Stimulated activated CD4-positive, alpha-beta T cell treated with anti-CD3 and anti-CD28 coated beads, Interleukin-12 subunit alpha, Interleukin-12 subunit beta, amount 100 ng/mL, for 4 hours (primary cell): ENCODE results near the gene KIFC1.
A peak's percentile ranks its signal among the peaks of the same experiment; 100 is the strongest.

Experiments used
- DNase-seq: peaks from one replicate; pipeline ENCODE4 v3.0.0-alpha.2; 2020

Gene KIFC1

DNA sequence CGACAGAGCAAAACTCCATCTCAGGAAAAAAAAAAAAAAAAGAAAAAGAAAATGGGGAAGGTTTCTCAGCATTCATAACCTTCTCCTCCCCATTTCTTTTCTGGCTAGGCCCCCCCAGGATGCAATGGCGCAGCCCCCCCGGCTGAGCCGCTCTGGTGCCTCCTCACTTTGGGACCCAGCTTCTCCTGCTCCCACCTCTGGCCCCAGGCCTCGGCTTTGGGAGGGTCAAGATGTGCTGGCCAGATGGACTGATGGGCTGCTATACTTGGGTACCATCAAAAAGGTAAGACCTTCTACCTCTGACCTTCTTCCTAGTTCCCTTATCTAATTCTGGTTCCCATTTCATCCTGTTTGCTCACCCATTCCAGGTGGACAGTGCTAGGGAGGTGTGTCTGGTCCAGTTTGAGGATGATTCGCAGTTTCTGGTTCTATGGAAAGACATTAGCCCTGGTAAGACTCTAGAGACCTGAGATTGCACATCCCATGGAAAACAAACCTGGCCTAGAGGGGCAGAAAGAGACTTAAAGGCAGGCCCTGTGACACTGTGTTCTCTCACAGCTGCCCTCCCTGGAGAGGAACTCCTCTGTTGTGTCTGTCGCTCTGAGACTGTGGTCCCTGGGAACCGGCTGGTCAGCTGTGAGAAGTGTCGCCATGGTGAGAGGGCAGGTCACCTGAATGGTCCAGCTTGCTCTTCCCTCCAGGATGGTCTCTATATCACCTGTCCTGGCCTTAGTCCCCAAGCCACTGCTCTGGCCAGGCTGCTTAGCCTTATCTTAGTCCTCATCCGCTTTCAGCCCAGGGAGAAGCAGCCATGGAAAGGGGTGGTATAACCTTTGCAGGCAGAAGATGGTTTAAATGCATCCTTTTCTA is 20.8 kb downstream of the KIFC1 start:
- DNase-seq, result no peak

DNA sequence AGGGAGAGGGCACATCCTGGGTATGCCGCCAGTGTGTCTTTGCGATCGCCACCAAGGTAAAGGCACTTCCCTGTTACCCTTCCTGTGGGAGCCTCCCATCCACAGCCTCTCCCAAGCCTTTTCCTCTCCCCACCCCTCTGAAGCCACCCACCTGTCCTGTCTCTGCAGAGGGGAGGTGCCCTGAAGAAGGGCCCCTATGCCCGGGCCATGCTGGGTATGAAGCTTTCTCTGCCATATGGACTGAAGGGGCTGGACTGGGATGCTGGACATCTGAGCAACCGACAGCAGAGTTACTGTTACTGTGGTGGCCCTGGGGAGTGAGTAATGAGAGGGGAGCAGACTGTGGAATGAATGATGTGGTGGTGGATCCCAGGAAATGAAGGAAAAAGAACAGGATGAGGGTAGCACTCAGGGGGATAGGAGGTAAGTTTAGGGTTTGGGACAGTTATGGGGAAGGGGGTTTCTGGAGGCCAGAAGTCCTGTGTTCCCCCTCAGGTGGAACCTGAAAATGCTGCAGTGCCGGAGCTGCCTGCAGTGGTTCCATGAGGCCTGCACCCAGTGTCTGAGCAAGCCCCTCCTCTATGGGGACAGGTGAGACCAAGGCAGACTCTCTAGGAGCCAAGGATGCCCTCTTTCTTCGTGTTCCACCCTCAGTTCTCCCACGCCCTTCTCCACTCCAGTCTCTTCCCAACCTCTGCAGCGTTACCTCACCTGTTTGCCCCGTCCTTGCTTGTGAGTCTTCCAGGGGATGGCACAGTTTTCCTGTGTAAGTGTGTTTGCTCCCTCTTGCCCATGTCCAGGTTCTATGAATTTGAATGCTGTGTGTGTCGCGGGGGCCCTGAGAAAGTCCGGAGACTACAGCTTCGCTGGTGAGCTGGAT is 21.9 kb downstream of the KIFC1 start:
- no peak for DNase-seq

DNA sequence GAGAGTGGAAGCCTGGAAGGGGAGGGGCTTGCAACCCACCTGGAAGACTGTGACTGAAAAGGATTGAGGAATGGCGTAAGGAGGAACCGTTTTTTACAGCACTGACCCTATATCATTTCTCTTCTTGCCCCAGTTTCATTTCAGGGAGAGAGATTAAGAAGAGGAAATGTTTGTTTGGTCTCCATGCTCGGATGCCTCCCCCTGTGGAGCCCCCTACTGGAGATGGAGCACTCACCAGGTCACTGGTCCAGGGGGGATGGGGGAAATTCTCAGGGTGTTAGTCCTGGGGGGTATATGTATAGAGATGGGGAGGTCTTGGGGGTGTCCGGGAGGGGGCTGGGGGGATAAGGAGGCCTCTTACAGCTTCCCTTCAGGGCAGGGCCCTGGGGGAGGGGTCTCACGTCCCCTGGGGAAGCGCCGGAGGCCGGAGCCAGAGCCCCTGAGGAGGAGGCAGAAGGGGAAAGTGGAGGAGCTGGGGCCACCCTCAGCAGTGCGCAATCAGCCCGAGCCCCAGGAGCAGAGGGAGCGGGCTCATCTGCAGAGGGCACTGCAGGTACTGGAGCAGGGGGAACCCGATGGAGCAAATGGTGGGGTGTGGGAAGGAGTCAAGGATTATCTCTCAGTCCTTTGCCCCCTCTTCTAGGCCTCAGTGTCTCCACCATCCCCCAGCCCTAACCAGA is 23.1 kb downstream of the KIFC1 start:
- DNase-seq, result no peak

DNA sequence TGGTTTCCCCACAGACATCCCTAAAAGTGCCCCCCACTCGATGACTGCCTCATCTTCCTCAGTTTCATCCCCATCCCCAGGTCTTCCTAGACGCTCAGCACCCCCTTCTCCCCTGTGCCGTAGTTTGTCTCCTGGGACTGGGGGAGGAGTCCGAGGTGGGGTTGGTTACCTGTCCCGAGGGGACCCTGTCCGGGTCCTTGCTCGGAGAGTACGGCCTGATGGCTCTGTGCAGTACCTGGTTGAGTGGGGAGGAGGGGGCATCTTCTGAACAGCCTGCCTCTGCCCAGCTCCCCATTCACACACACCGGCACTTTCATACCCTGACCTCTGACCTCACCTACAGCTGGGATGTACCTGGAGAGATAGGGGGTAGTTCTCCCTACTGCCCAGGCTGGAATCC is 24.2 kb downstream of the KIFC1 start:
- no peak for DNase-seq

DNA sequence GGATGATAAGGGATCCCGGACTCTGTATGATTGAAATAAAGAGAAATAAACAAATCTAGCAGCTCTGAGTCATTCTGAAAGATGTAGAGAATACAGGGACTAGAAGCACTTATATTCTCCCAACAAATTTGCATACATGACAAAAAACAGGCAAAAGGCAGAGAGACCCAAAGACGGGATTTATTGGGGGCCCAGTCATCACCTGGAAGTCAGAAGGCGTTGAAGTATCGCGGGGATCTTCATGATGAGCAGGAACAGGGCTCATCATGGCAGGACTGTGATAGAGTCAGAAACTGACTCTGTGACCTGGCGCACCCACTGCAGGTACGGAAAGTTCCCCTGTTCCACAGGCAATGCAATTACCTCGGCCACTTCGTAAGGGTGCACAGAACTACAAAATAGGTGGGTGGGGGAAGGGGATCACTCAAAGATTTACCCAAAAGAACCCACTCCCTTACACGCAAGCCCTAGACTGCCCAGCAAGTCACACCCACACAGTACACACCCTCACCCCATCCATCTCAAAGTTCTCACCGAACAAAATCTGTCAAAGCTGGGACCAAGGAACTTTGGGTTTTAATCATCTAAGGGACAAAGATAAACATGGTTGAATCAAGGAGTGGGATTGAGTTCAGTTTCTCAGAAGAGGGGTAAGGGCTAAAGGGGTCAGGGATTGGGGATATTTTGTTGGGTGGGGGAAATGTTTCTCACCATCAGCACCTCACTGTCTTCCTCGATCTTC is 24.9 kb downstream of the KIFC1 start:
- no peak for DNase-seq

DNA sequence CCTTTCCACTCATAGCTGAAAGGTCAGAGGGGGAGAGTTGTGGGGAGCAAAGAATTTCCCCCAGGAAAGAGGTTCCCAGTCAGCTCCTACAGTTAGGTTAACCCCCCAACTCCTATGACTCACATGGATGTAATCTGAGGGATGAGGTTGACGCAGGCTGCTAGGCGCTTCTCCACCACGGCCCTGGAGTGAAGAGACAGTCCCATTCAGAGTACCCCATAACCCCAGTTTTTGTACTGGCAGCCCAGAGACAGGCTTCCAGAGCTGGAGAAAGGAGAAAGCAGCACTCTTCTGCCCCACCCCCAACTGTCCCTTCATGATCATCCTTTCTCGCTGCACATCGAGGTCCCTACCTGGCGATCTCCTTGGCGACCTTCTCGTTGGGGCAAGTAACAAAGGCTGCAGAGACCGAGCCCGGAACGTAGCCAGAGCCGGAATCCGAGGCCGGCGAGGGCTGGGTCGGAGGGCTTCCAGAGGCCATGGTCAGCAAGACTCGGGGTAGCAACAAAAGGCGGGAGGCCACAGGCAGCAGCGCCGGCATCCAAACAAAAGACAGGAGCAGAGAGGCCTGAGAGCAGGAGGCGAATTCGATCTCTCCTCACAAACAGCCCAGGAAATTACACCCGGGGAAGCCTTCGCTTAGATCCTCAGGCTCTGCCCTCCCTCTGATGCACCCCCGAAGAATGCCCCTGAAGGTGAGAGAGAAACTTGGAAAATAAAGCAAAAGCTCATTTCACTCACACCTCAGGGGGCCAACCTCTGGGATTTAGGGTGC is 25.7 kb downstream of the KIFC1 start:
- DNase-seq, result no peak

DNA sequence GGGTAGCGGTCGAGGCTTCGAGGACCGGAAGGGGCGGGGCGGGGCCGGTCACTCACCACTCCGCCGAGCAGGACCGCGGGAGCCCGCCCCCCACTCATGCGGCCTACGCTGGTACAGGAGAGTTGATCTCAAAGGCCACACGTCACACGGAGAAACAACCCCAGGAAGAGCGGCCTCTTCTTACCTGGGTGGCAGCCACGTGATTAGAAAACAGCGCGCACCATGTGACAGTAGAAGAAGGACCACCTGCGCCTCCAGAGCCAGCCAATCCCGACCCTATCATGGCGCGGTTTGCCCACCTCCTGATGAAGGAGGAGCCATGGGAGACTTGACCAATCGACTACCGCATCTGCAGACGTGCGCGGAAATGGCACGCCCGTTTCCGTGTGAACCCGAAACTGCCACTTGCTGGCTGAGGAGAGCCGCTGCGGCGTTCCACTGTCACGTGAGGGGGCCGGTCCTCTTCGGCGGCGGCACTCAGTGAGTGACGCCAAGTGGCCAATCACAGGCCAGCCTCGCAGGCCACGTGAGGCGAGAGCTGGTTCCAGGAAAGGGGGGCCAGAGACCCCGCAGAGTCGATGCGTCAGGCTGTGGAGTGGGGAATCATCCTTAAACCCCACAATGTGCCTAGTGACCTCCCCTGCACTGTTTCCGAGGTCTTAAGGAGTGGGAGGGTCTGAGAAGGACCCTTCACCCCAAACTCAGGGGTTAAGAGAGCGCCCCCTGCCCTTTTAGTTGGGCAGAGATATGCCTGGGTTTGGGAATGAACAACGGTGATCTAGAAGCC is 26.5 kb downstream of the KIFC1 start, which contains the start of gene CUTA:
CUTA (minus strand) TSS at position 205 of the 787 bp plus-strand sequence; CDS start at position 98, 107 bp downstream.
- peak; percentile 95 for DNase-seq

DNA sequence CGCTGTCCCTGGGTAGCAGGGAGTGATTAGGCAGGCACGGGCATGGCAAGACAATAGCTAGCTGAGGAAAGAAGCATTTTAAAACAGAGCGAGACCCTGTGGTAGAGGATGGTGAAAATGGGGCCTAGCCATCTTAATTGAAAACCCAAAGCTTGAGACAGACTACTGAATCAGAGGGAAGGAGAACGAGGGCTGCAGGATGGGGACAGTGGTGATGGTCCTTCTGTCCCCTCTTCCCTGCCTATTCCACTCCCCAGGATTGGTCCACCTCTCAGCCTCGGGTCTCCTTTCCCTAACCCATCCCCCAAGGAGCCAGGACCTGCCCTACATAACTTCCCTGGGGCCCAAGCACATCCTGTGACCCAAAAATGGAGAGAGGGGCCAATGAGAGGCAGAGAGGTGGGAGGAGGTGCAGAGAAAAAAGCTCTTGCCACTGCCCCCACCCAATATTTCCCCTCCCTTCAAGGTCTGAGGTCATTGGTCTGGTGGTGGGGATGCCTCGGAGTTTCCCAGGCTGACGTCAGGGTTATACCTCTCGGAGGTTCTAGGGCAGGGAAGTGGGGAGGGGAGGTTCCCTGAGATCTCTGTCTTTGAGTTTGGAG is 27.2 kb downstream of the KIFC1 start:
- DNase-seq, result no peak

DNA sequence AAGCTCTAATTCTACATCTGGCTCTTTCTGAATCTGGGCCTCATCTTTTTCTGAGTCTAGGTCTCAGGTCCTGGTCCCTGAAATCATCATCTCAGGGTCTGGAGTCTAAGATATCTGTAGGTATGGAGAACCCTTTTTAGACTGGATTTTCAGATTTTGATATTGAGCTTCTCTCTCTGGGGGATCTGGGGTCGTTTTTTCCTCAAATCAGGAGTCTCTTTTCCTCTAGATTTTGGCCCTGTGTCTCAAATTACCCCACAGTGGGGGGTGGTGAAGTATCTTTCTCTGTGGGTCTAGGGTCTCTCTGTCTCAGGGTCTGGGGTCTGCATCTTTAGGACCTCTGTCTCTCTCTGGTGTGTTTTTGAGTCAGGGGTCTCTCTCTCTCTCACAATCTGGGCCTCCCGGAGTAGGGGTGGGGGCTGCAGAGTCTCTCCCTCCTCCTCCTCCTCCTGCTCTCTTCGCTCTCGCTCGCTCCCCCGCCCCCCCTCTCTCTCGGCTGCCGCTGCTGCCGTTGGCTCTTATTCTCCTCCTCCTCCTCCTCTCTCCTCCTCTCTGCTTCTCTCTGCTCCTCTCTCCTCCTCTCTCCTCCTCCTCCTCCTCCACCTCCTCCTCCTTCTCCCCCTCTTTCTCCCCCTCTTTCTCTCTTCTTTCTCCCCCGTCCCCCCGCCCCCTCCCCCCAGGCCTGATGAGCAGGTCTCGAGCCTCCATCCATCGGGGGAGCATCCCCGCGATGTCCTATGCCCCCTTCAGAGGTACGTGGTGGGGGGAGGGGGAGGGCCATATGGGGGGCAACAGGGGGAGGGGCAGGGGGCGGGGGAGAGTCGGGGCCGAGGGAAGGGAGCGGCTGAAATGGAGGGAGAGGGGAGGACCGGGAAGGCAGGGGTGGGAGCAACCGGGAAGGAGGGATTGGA is 28.2 kb downstream of the KIFC1 start, which contains the start of gene SYNGAP1:
SYNGAP1 (plus strand) TSS at position 486 of the 911 bp plus-strand sequence; CDS start at position 686, 200 bp downstream.
- DNase-seq, result peak; percentile 57

DNA sequence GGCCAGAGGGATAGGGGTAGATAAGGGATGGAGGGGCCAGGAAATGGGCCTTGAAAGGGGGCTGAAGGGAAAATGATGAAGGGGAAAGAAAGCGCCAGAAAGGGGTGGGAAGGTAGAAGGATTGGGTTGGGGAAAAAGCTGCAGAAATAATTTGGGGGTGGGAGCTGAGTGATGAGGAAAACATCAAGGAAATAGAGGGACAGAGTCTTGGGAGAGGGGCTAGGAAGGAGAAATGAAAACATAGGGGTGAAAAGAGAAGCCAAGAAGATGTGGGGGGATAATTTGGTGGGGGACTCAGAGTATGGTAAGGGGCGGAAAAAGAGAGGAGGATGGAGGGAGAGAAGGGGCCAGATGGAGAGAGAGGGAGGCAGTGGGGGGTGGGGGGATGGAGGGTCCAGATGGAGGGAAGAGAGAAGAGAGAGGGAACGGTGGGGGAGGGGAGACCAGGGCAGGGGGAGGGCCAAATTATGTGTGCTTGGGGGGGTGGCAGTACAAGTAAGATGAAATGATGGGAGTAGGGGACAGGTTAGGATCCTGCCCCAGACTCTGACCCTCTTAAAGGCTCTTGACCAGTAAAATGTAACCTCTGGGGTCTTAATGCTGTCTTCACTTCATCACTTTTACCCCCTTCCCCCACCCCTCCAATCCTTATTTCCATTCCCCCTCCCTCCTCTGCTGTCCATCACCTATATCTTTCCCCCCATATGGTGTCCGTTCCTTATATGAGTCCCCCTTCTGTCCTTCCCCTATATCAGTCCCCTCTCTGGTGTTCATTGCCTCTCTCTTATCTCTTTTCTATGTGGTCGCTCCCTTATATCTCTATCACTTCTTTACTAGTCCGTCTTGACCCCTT is 29.1 kb downstream of the KIFC1 start:
- DNase-seq, result no peak

DNA sequence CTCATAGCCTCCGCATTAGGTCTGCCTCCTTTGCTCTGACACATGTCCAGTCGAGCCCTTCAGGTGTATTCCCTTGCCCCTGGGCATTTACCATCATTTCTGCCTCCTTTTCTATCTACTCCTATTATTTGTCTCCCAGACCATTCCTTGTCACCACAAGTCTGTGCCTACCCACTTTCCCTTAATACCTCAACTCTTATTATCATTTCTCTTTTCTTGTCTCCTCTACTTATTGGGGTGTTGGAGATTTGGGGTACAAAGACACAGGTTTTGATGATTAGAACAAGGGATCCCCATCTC is 29.7 kb downstream of the KIFC1 start:
- DNase-seq, result no peak

DNA sequence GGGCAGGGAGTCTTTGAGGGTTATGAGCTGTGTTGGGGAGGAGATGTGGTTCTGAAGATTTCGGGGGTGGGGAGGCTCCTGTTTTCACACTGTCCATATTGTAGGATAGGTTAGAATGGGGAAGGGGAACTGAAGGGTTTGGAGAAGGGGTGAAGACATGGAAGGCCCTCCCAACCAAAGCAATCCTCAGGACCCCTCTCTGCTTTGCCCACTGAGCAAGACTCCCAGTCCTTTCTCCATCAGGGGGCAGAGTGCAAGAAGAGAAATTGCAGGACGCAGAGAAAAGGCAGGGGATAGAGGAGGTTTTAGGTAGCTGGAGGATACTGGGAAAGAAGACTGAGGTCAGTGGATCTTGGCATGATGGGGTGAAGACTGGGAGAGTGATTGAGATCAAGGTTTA is 32.2 kb downstream of the KIFC1 start:
- no peak for DNase-seq

DNA sequence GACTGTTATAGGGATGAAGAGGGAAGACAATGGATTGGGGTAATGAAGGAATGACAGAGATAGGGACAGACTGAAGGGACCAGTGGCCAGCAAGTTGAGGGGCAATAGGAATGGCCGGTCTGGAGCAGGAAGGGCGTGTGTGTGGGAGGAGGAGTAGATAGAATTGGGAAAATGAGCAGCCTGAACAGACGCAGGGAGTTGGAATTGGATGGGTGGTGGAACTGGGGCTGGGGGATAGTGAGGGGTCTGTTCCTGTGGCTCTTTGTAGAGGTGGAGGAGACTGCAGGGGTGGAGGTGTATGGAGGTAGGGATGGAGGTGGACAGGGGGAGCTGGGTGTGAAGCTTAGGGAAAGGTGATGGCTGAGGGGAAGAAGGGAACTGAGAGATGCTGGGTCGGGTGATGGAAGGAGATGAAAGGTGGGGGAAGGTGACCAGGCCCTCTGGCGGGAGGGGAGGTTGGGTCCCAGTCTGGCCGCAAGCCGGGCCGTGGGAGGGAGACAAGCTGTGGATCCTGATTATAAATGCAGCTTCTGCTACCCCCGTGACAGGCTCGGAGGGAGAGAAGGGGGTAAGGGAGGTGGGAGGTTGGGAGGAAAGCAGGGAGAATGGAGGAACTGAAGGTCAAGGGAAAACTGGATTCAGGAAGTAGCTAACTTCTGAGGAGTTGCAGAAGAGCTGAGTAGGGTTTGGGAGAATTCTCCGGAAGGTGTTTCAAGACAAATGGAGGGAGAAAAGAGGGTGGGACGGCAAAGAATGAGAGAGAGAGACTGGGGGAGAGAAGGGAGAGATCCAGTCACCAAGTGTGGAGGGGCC is 33.4 kb downstream of the KIFC1 start:
- no peak for DNase-seq

DNA sequence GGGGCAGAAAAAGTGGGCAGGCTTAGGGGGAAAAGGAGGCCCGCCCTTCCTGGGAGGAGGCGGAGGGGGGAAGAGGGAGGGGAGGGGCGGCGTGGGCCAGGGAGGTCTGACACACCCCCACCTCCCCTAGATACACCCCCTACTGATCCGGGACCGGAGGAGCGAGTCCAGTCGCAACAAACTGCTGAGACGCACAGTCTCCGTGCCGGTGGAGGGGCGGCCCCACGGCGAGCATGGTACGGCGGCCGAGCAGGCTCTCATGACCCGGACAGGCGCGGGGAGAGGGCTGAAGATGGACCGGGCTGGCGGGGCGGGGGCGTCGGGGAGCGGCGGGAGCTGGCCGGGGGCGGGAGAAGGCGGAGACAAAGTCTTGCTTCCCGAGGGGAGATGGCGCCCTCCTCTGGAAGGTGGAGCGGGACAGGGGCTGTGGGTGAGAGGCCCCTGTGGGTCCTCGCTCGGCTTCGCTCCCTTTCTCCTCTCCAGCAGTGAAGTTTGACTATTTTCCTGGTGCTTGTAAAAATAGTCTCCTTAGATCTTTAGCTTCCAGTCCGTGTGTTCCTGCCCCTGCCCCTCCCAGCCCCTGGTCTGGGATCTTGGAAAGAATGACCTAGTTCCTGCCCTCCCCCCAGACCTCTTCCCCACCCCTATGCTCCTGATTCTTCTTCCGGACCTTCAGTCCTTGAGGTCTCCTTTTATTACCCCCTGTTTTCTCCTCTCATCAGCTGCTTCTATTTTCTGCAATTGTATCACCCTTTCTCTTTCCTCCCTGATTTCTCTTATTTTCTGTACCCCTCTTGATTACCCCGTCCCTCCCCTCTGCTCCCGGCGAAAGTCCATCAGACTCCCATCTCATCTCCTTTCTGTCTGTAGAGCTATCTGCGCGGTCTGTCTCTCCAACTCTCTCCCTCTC is 34.3 kb downstream of the KIFC1 start:
- peak; percentile 78 for DNase-seq

DNA sequence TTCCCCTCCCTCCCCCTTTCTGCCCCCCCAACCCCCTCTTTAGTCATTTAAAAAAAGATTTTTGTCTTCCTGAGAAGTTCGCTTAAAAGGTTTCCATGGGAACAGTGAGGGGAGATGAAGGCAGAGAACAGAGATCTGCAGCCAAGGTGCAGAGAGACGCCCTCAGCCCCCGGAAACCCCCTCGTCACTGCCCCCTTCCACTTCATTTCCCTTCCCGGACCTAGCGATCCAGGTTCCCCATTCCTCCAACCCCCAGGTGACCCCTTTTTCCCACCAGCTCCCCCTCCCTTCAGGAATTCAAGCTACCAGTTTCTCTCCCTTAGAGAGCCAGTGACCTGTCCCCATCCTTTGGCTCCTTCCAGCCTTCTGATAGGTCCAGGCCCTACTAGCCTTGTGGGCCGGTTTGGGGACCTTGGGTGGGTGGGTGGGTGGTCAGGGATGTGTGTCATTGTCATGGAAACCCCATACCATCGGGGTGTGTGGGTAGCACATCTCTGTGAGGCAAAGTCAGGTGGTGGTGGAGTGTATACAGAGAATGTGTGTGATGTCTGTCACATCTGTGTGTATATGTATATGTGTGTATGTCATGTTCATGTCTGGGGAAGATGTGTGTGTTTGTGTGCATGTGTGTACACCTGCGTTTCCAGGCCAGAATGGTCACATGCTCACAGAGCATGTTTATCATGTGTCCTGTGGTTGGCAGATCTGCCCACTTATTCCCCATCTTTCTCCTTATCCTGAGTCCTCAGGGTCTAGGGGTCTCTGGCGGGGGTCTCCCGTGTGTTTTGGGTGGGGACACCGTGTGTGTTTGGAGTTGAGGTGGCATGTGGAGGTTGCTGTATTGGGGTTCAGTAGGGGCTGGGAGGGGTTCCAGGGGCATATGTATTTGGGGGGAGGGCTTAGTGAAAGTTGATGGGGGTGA is 35.2 kb downstream of the KIFC1 start:
- no peak for DNase-seq
